MCF 10A (cell line): ENCODE results near the gene CLIP1. TPM values are rescaled to one million over a fixed set of nuclear protein-coding genes. Genes with fewer than 3 reads are reported as not detected.

Experiments
- BruUV-seq: library from RNA; stranded (reverse); fragments of 400-500 nt; replicated peaks from 2 replicates; lab custom pipeline; 2021; lab: Mats Ljungman, UMichigan
- CTCF ChIA-PET: fragments of 300-600 bp; sonication (Branson Sonifier 250); formaldehyde crosslinking; extraction: SDS; loops from one replicate; lab custom pipeline; 2021; ENCODE audit warnings: antibody characterized with exemption, inconsistent platforms; lab: Yijun Ruan, JAX
- POLR2A ChIA-PET: fragments of 300-600, 350-650 bp; sonication (Branson Sonifier 250); formaldehyde crosslinking; extraction: SDS; loops from one replicate; lab custom pipeline; 2020; ENCODE audit warnings: antibody characterized with exemption, inconsistent platforms; lab: Yijun Ruan, JAX
- DNase-seq: peaks from one replicate; pipeline ENCODE4 v3.0.0-alpha.2; 2018; ENCODE audit not compliant: unreplicated experiment
- H3K27ac Mint-ChIP-seq: one replicate; pipeline ENCODE4 v1.8.0; 2022; ENCODE audit warnings: mild to moderate bottlenecking, low read depth, mixed read lengths; ENCODE audit not compliant: unreplicated experiment
- H3K27me3 Mint-ChIP-seq: one replicate; pipeline ENCODE4 v1.8.0; 2022; ENCODE audit warnings: mixed read lengths; ENCODE audit not compliant: insufficient read depth, unreplicated experiment
- H3K36me3 Mint-ChIP-seq: one replicate; pipeline ENCODE4 v1.8.0; 2022; ENCODE audit warnings: mild to moderate bottlenecking, moderate library complexity, mixed read lengths; ENCODE audit not compliant: insufficient read depth, unreplicated experiment
- H3K4me1 Mint-ChIP-seq: one replicate; pipeline ENCODE4 v1.8.0; 2022; ENCODE audit warnings: mixed read lengths; ENCODE audit not compliant: insufficient read depth, unreplicated experiment
- H3K4me3 Mint-ChIP-seq: one replicate; pipeline ENCODE4 v1.8.0; 2022; ENCODE audit warnings: mild to moderate bottlenecking, moderate library complexity, mixed read lengths; ENCODE audit not compliant: unreplicated experiment
- H3K9me3 Mint-ChIP-seq: one replicate; pipeline ENCODE4 v1.8.0; 2022; ENCODE audit warnings: mixed read lengths; ENCODE audit not compliant: unreplicated experiment
- CTCF ChIP-seq: fragments of 200-600 bp; IDR thresholded peaks from one replicate; pipeline ENCODE4 v1.8.0; 2022; ENCODE audit warnings: antibody characterized with exemption, mild to moderate bottlenecking; ENCODE audit not compliant: unreplicated experiment
- intact Hi-C: fragments of 100-400 bp; cut with micrococcal nuclease; formaldehyde crosslinking; loops from 2 replicates; pipeline ENCODE4 v1.14.1; 2022
- total RNA-seq: library from RNA; stranded (reverse); gene quantifications from 2 replicates; pipeline ENCODE4 v1.2.3, GENCODE V29; 2022

The CLIP1 gene
- total RNA-seq, 1 experiment from 2014 or later = 92.6 TPM

GRCh38 chr12:122304924-122305323, 117.5 kb downstream of the CLIP1 start:
- Mint-ChIP-seq H3K36me3 (peaks cover 76% of the 10 kb centered on the region), H3K27me3 (no peaks in the 10 kb centered on the region), H3K4me3 (no peak overlapping the region), H3K9me3 (no peaks in the 10 kb centered on the region), H3K27ac (no peak overlapping the region), H3K4me1 (no peaks in the 10 kb centered on the region)
- no peak for DNase-seq
- TF ChIP-seq CTCF = no peak
- CTCF ChIA-PET = interaction anchor here (0.5 to 1.2 kb wide), 5 partner anchors 8 to 337 kb away, joined by 3 to 4 read pairs (median 3); no protein-coding TSS in a partner anchor
- no TSS peak for BruUV-seq
- POLR2A ChIA-PET = interaction anchor here (0.6 kb wide), 1 partner anchor 8 kb away, joined by 3 read pairs; no protein-coding TSS in a partner anchor
- intact Hi-C loops = no loop called here

GRCh38 chr12:122303068-122303467, 119.4 kb downstream of the CLIP1 start:
- intact Hi-C loops = no loop called here
- CTCF ChIA-PET = no interaction called here
- Mint-ChIP-seq H3K36me3 (peaks cover 81% of the 10 kb centered on the region), H3K4me1 (no peaks in the 10 kb centered on the region), H3K27ac (no peak overlapping the region), H3K4me3 (no peak overlapping the region), H3K27me3 (no peaks in the 10 kb centered on the region), H3K9me3 (no peaks in the 10 kb centered on the region)
- no TSS peak for BruUV-seq
- POLR2A ChIA-PET = interaction anchor here (1.1 kb wide), 1 partner anchor 21 kb away, joined by 3 read pairs; no protein-coding TSS in a partner anchor
- TF ChIP-seq CTCF = no peak
- no peak for DNase-seq

- Mint-ChIP-seq H3K9me3 (no peaks in the 10 kb centered on the region), H3K4me1 (no peaks in the 10 kb centered on the region), H3K4me3 (no peak overlapping the region), H3K27me3 (no peaks in the 10 kb centered on the region), H3K36me3 (peaks cover 90% of the 10 kb centered on the region), H3K27ac (no peak overlapping the region)
- ChIA-PET POLR2A (interaction anchor here (0.6 kb wide), 1 partner anchor 141 kb away, joined by 3 read pairs; no protein-coding TSS in a partner anchor), CTCF (interaction anchor here (0.7 kb wide), 1 partner anchor 14 kb away, joined by 3 read pairs; no protein-coding TSS in a partner anchor)
- TF ChIP-seq CTCF = no peak
- no peak for DNase-seq
- no TSS peak for BruUV-seq
- intact Hi-C loops = no loop called here
These were observed 124.3 kb downstream of the CLIP1 start for GRCh38 chr12:122298071-122298748.

- BruUV-seq = no TSS peak
- CTCF ChIA-PET = interaction anchor here (0.8 kb wide), 1 partner anchor 8 kb away, joined by 3 read pairs; no protein-coding TSS in a partner anchor
These were observed 125.0 kb downstream of the CLIP1 start for GRCh38 chr12:122297494-122297893.

More at GRCh38 chr12:122297494-122297893, 125.0 kb downstream of the CLIP1 start:
- Mint-ChIP-seq H3K4me1 (no peaks in the 10 kb centered on the region), H3K4me3 (no peak overlapping the region), H3K9me3 (no peaks in the 10 kb centered on the region), H3K36me3 (peaks cover 93% of the 10 kb centered on the region), H3K27ac (no peak overlapping the region), H3K27me3 (no peaks in the 10 kb centered on the region)
- POLR2A ChIA-PET = interaction anchor here (0.6 kb wide), 1 partner anchor 142 kb away, joined by 3 read pairs; no protein-coding TSS in a partner anchor
- DNase-seq = no peak
- no peak for TF ChIP-seq CTCF
- intact Hi-C loops = no loop called here
